C1 segment of cervical spinal cord (tissue), 14 donors: ENCODE data around the gene SLC37A2.
"Not testable (repeated sequence)": the region's sequence is repeated elsewhere in the genome, so short reads cannot be mapped to it uniquely, and the experiment has no call there.

Experiments used
- DNase-seq, 14 donors: peaks; one replicate each; lab custom pipeline; 2025; lab: John Stamatoyannopoulos, UW

SLC37A2 gene

DNA sequence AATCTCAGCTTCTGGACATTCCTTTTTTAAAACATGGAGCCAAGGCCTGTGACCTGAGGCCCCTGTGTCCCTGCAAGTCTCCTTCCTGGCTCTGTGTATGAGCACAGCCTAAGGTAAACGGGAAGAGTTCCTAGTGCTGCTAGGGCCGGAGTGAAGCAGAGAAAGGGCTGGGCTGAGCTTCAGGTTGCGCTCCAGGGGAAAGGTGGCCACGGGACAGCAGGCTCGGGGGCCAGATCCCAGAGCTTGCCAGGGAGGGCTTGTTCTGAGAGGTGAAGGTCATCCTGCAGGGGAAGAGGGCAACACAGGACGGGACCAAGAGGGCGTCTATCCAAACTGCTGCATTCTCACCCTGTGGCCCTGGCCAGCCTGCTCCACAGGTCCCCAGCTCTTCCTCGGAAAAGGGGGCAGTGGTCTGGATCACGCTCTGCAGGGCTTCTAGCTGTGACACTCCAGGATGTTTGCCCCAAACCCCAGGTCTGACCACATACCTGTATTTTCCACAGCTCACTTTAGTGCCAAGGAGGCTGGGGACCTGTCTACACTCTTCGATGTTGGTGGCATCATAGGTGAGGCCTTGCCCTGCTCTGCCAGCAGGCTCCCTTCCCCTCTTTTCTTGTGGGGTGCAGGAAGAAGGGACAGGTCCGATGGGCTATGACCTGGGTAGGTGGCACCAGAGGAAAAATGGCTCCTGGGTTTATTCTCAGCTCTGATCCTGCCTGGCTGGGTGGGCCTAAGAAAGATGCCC, 20.4 kb downstream of the SLC37A2 start:
- no peak for DNase-seq

DNA sequence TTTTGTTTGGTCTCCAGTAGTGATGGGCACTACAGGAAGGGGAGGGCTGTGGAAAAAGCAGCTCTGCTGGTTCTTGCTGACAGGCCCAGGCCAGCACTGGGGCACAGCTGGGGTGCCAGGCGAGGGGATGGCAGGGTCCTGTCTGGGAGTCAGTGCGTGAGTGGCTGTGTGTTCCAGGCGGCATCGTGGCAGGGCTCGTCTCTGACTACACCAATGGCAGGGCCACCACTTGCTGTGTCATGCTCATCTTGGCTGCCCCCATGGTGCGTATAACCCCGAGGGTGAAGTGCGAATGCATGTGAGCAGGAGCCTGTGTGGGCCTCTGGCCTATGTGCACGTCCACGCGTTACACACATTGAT, 20.9 kb downstream of the SLC37A2 start:
- no peak for DNase-seq

DNA sequence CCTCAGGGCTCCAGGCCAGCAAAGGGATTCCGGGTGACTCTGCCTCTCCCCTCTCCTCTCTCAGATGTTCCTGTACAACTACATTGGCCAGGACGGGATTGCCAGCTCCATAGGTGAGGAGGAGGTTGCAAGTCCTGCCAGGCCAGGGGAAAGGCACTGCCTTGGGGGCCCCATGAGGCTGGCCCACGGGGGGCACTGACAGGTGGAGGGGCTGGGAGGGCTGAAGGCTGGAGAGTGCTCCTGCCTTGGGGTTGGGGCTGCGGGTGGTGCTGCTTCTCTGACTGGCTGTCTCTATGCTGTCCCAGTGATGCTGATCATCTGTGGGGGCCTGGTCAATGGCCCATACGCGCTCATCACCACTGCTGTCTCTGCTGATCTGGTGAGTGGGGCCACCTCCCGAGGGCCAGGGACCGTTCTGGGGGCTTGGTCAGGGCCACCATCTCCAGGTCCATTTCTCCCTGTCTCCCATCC, 21.7 kb downstream of the SLC37A2 start:
- DNase-seq = no peak

- no peak for DNase-seq
These were observed 22.4 kb downstream of the SLC37A2 start for GRCh38 chr11:125085301-125086081.

DNA sequence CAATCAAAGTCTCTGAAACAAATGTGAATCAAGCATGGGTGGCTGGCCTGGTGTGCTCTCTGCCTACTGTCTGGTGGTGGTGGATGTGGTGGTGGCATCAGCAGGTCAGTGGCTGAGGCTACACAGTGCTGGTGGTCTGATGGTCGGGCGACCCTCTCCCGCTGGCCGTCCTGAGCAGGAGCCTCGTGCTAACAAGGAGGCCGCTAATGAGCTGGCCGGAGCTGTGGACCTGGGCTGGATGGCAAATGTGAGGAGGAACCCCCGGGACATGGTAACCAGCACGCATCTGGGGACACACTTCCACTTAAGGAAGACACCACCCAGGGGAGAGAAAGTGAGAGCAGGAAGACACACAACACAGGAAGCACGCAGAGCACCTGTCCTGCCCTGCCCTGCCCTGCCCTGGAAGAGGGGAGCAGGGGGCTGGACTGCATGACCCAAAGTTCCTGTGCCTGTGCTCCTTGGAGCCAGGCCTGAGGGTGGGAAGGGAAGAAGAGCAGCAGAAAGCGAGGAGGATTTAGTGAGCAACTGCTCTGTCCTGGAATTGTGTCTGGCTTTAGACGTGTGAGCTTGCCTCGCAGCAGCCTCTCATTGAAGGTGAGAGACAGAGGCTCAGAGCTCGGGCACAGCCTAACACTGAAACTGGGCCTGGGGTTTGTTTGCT, 23.7 kb downstream of the SLC37A2 start:
- DNase-seq = no peak

DNA sequence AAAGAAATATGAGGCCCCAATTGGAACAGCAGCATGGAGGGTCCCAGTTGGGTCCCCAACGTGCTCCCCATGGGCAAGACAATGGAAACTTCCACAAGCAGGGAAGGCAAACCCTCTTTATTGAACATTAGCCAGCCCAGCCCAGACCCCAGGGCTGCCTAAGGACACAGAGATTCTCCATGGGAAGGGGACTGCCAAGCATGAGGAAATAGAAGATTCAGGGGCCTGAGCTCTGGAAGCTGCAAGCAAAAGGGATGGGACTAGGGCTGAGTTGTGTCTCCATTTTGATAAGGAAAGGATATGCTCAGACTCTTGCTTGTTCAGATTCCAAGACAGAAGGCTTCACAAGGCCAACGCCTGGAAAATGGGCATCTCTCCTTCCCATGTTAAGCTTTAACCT, 25.0 kb downstream of the SLC37A2 start:
- DNase-seq = no peak

DNA sequence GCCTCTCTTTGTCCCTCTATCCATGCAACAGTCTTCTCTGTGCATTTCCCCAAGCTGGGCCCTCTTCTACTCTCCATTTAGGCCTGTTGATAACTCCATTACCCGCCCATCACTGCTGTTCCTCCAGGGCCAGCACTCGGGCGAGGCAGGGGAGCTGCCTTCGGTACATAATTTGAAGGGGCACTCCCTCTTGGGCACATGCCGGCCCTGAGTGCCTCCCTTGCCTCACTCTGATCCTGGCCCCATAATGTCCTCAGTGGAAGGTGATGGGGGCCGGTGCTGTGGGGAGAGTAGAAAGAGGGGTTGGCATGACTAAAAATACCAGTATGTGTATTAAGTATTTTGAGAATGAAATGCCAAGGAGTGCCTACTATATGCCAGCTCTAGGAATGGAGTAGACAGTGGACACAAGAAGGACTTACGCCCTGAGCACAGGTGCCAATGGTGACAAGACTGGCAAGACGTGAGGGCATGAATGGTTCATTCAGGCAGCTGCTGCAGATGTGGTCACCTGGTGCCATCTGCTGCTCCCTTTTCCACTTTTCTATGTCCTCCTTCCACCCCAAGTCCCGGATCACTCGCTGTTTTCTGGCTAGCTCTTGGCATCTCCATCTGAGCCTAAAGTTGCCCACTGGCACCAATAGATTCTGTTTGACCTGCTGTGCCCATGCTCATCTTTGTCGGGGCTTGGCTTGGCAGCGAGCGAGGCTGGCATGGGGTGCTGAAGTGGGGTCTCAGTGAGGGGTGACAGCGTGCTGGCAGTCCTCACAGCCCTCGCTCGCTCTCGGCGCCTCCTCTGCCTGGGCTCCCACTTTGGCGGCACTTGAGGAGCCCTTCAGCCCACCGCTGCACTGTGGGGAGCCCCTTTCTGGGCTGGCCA, 25.7 kb downstream of the SLC37A2 start:
- DNase-seq = no peak

- not testable (repeated sequence) for DNase-seq
These were observed 26.4 kb downstream of the SLC37A2 start for GRCh38 chr11:125089481-125089880.

DNA sequence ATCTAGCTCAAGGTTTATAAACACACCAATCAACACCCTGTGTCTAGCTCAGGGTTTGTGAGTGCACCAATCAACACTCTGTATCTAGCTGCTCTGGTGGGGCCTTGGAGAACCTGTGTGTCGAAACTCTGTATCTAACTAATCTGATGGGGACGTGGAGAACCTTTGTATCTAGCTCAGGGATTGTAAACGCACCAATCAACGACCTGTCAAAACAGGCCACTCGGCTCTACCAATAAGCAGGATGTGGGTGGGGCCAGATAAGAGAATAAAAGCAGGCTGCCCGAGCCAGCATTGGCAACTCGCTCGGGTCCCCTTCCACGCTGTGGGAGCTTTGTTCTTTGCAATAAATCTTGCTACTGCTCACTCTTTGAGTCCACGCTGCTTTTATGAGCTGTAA, 27.0 kb downstream of the SLC37A2 start:
- DNase-seq = not testable (repeated sequence)

DNA sequence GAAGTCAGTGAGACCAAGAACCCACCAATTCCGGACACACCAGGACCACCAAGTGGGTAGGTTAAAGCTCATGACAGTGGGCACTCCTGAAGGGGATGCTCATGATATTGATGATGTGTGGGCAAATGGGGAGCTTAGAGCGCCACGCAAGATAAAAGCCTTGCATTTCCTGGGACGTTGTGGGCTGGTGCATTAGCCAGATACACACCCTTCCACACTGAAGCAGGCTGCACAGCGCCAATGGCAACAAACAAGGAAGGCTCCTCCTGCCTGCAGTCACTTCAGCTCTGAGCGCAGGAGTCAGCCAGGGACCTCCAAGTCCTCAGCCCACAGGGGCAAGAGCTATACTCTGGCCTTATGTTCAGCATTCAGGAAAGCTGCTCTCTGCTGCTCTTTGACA, 27.7 kb downstream of the SLC37A2 start:
- no peak for DNase-seq

- DNase-seq = peak in 1 of 14 donors; percentile 6
These were observed 28.3 kb downstream of the SLC37A2 start for GRCh38 chr11:125091247-125091876.

DNA sequence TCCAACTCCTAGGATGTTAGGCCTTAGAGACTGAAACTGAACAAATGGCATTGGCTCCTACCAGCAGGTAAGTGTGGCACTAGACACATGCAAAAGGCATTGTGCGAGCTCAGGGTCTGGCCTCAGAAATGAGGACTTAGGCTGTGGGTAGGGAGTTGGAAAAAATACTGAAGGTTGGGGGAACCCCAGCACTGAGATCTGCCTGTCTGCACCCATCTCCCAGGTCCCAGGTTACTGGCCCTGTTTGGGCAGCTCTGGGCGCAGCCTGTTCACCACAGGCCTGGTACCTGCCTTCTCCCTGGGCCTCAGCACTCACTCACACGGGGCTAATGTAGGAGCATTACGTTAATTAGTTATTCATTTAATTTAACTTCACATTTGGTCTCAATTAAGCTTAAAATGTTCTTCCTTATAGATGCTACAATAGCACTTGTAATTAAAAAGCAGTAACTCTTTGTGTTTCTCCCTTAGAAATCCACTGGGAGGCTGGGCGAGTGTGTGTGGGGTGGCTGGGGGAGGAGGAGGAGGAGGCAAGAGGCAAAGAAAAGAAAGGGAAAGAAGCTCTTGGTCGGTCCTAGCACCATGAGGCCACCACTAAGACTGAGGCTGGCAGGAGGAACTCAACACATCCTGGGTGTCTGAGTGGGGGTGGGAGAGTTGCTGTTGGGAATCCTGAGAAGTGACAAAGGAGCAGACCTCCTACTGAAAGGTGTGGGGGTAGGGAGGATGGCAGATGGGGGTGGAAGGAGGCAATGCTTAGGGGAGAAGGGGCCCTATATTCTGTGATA, 29.0 kb downstream of the SLC37A2 start:
- no peak for DNase-seq

DNA sequence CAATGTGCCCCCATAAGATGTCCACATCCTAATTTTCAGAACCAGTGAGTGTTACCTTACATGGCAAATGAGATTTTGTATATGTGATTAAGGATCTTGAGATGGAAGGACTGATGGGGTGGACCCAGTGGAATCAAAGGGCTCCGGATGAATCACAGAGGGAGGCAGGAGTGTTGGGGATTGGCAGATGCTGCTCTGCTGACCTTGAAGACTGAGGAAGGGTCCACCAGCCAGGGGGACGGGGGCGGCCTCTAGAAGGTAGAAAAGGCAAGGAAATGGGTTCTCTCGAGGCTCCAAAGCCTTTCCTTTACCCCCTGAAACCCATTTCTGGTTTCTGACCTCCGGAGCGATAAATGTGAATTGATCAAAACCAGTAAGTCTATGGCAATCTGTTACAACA, 29.6 kb downstream of the SLC37A2 start:
- no peak for DNase-seq

DNA sequence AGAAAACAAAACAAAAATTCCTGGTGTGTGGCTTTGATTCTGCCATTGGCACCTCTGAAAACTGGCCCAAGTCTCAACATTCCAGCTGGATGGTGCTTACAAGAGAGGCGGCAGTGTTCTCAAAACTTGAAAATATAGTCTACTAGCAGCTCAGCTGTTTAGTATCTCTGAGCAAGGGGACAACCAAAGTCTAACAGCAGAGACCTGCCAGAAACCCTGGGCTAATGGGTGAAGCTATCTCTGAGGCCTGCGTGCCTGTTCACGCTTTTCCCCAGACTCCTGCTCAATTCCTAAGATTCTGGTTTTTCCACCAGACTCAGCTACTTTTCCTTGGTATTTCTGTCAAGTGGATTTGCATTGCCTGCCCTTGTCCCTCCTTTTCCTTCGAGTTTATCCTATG, 30.4 kb downstream of the SLC37A2 start:
- DNase-seq = no peak

DNA sequence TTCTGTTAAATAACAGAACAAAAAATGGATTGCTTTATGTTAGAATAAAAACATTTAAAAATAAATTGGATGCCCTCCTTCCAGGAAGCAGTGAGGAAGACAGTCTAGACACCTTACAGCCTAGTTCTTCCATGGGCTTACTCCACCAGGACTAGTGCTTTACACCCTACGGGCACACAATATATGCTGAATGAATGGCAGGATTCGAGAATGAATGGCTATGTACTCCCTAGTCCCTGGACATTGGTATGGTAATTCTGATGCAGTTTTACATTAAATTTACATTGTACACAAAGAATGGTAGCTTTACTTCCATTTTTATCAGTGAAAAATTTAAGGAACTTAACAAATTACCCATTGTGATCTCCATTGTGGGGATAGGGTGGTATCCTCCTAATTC, 31.6 kb downstream of the SLC37A2 start:
- DNase-seq = no peak

GRCh38 chr11:125100136-125100535, 37.0 kb downstream of the SLC37A2 start:
- no peak for DNase-seq

DNA sequence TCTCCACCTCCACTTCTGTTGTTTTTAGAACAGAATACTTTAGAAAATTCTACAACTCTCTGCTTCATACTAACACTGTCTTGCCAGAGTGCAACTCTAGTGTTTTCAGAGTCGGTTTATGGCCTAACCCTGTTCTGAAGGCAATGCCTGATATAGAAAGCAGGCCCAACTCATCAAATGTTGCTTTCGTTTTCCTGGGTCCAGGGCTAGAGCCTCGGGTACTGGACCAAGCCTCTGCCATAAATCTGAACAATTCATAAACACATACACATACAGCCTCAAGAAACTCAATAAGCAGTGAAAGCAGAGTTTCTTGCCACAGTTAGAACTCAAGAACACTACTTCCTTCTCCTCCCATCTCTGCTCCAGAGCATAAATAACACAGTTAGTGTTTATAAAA, 38.5 kb downstream of the SLC37A2 start:
- DNase-seq = no peak

DNA sequence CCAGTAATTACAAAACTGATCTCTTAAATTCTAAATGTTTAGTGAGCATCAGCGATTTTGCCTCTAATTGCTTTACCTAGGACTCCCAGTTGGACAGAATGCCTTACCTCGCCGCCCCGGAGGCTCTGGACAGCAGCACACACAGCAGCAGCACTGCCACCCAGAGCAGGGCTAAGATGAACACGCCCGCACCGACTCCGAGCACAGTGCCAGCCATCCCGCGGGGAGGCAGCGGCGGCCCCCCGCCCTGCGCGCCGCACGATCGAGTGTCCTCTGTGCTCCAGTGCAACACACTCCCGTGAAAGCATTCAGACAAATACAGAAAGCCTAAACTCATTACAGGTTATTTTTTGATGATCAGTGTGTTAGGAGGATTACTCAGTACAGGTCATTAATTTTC, 38.9 kb downstream of the SLC37A2 start:
- DNase-seq = no peak

- peak in 1 of 14 donors; percentile 6 for DNase-seq
These were observed 39.4 kb downstream of the SLC37A2 start for GRCh38 chr11:125102510-125102909.

DNA sequence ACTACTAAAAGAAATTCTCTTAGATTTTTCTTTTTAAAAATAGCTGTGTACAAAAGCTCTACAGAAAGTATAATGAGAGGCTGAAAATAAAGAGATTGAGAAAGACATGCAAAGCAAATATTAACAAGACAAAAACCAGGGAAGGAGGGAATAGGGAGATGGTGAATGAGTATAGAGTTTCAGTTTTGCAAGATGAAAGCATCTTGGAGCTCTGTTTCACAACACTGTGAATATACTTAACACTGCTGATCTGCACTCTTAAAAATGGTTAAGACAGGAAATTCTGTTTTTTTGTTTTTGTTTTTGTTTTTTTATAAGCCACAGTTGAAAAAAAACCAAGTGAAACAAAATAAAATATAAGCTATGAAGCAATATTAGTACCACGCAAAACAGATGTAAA, 42.8 kb downstream of the SLC37A2 start:
- DNase-seq = no peak
